GM21360 (cell line): ENCODE measurements around the gene HIVEP1.

Experiments
- ATAC-seq: cut with Tn5 transposase; IDR thresholded peaks from one replicate; pipeline ENCODE4 v1.9.1; 2021; ENCODE audit warnings: mild to moderate bottlenecking, moderate library complexity; ENCODE audit not compliant: unreplicated experiment

The HIVEP1 gene

DNA sequence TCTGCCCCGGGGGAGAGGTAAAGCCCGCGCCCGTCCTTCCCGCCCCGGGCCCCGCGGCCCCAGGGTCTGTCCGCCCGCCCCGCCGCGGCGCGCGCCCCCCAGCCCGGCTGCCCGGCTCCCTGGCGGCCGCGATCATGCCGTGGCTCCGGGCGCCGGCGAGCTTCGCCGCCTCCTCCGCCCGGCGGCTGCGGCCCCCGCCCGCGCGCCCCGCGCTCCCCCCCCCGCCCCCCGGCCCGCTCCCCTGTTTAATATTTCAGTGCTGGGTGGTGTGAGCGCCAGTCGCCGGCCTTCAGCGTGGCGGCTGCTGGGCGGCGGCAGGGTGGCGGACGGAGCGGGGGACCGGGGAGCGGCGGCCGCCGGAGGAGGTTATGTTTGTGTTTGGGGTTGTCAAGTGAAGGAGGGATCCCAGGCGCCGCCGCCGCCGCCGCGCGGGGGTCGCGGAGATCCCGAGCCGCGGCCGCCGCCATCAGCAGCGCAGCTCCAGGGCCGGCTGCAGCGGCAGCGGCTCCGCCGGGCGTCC lies at the start of gene HIVEP1:
TSS of gene HIVEP1 (plus strand) at position 275 of the 520 bp plus-strand sequence. CDS start 3,317 bp downstream, outside the sequence.
- ATAC-seq: no peak

DNA sequence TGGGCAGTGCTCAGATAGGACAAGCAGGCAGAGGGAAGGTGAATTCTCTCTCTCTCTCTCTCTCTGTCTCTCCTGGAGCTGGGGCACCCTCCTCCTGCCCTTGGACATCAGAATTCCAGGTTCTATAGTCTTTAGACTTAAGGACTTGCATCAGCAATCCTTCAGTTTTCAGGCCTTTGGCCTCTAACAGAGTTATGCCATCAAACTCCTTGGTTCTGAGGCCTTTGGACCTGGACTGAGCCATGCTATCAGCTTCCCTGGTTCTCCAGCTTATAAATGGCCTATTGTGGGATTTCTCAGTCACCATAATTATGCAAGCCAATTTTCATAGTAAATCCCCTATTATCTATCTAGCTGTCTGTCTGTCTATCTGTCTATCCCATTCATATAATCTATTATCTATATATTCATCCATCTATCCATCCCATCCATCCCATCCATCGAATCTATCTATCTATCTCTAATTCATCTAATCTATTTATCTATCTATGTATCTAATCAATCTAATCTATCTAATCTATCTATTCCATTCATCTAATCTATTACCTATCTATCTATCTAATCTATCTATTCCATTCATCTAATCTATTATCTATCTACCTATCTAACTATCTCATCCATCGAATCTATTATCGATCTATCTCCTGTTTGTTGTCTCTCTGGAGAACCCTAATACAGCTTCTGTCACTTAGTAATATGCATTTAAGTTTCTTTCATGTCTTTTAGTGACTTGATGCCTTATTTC lies 48.2 kb upstream of the HIVEP1 start:
- no peak for ATAC-seq

DNA sequence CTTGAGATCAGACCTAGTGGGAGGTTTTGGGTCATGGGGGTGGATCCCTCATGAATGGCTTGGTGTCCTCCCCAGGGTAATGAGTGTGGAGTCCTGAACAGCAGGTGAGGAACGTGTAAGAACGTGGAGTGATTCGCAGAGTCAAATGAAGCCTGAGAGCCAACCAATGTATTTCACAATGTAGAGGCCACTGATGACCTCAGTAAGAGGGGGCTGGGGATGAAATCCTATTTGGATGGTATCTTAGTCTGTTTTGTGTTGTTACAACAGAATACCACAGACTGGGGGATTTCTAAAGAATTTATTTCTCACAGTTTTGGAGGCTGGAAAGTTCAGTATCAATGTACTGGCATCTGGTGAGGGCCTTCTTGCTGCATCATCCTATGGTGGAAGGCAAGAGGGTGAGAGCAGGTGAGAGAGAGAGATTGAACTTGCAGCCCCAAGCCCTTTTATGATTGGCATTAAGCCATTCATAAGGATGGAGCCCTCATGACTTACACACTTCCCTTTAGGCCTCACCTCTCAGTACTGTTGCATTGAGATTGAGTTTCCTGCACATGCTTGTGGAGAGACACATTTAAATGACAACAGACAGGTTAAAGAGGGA lies 47.3 kb upstream of the HIVEP1 start:
- ATAC-seq: no peak

DNA sequence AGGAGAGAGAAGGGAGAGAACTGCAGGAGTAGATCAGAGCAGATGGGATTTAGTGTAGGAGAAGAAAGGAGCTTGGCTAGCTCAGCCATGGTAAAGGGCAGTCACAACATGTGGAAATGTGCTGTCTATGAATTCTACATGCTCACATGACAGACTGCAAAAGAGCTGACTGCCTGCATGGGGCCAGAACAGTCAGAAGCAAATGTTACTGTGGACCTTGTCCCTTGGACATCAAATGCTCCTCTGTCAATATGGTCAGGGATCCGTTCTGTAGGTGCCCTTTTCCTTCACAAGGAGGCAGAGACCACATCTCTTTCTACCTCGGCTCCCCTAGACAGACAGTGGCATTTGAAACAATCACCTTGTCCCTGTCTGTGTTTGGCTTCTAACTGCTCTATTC lies 46.6 kb upstream of the HIVEP1 start:
- ATAC-seq: no peak

DNA sequence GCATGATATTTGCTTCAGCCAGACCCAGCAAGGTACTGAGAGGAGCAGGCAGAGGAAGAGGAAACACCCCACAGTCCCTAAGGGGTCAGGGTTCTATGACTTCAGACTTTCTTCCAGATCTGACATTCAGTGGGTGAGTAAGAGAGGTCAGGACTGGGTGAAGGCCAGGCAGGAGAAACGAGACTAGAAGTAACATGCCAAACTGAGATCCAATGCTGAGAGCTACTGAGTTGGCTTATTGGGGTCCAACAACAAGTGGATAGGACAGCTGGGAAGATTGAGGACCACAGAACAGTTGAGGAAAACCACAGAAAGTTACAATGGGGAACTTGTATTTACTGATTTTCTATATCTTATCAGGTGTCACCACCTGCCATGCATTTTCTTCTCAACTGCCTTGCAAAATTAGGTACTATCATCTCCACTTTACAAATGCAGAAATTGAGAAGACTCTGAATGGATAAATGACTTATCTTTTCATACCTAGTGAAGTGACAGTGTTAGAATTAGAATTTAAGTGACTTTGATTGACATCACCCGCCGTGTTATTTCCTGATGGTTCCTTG lies 43.8 kb upstream of the HIVEP1 start:
- no peak for ATAC-seq

DNA sequence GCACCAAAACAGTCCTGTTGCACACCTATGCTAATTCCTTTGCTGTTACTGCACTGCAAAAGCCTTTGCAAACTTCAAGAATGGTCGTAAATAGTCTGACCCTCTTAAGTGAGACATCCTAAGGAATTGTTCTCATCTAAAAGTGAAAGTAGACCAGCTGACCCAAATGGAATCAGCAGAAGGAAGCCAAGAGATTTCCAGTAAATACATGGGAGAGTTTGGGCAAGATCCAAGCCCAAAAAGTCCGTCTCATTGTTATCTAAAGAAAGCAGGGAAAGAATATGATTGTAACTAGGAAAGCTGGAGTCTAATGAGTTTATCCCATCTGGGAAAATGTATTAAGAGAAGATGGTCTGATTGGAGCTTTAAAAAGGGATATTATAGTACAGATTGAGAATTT lies 43.0 kb upstream of the HIVEP1 start:
- ATAC-seq: no peak

DNA sequence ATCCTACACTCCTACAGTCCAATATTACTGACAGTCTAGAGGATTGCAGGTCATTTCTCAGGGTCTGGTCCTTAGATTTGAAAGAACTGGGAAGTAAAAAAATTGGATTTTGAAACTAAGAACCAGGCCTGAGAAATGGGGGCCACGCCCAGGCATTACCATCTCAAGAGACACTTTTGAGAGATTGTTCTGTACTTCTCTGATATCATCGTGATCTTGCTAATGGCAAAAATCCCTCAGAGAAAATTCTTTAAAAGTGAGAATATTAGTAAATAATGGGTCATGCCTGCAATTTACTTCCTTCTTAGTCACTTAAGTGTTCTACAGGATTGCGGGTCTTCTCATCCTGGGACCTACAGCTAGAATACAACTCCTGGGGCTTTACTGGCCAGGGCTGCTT lies 42.0 kb upstream of the HIVEP1 start:
- no peak for ATAC-seq

DNA sequence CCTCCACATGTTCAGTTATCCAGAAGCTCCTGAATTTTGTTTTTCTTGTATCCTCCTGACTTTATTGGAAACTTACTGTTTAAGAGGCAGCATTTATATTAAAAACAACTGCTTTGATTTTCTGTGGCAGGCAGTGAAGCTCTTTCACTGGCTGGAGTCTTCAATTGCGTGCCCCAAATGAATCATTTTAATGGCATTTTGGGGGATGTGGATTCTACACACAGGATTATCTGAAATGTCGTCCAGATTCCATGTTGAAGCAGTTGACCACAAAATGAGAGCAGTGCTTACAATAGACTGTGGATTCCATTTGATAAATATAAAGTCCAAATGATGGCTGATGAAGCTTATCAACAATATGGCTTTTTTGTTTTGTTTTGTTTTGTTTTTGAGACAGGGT lies 41.0 kb upstream of the HIVEP1 start:
- ATAC-seq: no peak

DNA sequence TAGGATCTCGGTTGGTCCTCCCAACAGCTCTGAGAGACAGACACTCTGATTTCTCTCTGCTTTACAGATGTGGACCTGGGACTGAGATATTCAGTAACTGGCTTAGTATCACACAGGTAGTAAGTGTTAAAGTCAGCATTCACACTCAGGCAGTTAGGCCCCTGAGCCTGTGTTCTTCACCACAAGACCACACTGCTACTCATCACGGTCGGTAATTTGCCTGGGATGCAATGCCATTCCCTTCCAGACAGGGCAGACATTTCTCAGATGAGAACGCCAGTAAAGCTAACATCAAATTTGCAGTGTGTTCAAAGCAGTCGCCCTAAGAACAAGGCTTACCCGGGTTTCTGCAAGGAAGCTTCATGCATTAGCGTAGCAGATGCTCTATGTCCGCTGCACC lies 39.8 kb upstream of the HIVEP1 start:
- ATAC-seq: no peak

DNA sequence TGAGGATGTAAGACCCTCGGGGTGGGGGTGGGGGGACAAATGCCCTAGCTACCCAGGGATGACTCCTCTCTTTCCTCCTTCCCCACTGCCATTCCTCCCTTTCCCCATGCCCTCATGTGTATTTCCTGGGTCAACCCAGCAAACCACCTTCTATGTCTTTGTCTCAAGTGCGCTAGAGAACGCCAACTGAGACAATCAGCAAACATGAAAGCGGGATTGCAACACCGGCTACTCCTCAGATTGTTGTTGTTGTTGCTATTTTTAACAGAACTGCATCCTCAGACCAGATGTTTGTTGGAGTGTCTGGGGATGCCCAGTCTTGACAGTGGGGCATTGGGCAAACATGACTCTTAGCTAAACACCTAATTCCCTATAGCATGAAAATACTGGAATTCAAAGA lies 39.3 kb upstream of the HIVEP1 start:
- no peak for ATAC-seq

DNA sequence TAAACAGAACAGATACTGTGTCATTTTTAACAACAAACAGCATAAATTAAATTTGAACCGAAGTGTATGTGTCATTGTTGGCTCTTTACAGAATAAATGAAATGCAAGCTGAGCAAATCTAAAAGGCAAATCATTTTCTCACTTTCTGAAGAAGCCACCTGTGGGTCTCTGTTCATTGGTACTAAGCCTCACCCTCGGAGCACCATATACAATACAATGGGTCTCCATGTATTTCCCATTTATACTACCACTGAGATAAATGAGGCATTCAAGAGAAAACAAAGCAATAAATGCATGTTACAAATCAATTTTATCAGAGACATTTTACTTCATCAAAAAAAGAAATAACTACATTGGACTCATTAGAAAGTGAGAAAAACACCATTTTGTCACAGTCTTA lies 38.9 kb upstream of the HIVEP1 start:
- no peak for ATAC-seq

DNA sequence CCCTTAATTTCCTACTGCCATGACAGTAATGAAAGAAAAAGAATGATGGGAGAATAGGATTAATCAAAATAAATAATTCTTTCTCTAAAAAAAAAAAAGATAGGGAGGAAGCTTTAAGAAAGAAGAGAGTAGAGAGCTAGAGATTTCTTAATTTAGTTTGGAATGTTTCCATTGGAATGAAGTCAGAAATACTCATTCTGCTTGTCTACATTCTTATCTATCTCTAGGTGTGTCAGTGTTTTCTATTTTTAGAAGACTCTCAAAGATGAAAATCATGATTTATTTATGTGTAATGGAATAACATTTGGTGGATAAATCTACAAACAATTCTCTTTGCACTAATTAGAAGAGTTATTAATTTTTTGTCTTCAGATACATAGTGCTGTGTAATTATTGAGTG lies 38.0 kb upstream of the HIVEP1 start:
- no peak for ATAC-seq

DNA sequence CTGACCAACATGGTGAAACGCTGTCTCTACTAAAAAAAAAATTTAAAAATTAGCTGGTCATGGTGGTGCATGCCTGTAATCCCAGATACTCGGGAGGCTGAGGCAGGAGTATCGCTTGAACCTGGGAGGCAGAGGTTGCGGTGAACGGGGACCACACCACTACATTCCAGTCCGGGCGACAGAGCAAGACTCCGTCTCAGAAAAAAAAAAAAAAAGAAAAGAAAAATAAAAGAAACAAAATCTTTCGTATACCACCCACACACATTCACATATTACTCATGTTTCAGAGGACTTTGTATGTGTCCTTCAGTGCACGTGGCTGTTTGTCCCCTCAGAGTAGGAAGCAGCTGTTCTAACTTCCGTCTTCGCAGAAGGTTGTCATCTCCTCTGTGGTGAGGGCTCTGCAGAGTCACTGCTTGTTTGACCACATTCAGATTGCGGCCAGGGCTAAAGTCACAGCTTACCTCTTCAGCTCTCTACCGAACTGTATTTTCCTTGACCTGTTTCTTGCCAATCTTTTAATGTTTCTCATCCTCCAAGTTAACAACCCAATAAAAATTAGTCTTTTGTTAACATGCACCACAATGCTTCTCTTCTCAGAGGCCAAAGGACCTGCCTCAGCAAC lies 36.6 kb upstream of the HIVEP1 start:
- peak; percentile 85 for ATAC-seq

DNA sequence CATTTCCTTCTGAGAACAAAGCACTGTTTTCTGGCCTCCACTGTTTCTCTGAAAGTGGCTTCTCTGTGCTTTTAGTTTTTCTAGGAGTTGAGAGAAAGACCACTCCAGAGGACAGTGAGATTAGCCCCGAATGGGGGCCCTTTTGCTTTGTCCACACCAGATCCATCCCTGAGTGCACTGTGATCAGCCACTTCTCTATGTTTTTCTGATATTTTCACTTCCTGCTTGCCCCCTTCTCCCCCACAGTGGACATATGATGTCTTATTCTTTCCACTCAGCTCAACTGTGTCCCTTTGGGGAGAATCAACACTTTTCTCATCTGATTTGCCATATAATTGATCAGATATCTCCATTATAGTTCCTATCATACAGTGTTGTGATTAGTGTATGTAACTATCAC lies 35.6 kb upstream of the HIVEP1 start:
- ATAC-seq: no peak

DNA sequence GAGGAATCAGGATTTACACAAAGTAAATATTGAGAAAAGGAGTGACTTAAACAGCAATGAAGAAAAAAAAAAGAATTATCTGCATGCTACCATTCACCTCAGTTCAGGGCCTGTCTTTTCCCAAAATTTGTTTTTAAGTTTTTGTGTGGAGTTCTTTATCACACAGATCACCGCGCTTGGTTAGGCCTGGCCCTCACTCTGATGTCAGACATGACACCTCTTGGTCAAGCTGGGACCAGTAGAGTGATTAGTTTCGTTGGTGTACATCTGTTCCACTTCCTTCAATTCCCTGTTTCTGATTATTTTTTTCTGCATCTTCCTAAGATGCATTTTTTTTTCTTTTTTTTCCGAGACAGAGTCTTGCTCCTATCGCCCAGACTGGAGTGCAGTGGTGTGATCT lies 34.9 kb upstream of the HIVEP1 start:
- ATAC-seq: no peak

DNA sequence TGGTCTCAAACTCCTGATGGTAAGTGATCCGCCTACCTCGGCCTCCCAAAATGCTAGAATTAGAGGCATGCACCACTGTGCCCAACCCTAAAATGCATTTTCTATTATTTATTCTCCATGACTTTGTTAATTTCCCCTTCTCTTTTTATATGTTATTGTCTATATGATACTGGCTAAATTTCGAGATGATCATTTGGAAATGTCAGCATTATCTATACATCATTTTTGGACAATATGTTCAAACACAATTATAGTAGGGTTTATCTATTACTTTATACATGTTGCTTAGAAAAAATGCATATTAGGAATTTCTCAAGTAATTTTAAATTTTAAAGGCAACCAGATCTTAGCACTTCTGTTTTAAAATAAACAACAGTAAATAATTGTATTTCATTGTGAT lies 34.4 kb upstream of the HIVEP1 start:
- no peak for ATAC-seq

DNA sequence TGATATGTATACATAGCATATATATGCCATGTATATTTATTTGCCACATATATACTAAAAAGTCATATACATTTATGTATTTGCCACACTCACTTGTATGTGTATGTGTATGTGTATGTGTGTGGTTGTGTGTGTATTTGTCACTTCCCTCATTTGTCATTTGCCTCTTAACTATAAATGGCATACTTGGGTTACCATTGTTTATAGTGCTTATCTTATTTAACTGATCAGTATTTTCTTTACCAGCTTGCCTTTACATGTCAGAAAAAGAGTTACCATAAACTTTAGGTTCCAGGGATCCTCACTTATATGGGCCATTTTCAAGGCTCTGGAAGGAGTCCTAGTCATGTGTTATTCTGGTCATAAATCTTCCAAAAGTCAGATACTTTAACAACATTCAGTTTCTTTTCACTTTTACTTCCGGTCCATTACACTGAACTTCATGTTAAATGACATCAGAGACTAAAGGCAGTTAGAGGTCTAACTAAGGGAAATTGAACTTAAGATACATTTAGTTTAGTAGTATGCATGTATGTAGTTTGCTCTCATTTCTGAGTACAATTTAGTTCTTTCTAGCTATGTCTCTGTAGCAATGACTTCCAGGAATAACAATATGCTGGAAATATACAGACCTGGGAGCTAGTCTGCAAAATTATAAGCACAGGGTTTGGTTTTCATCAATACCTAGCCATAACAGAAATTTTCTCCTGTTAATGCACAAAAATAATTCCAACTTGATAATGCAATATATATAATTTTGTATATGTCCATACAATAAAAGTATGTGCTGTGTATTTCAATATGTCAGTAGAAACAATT lies 33.7 kb upstream of the HIVEP1 start:
- ATAC-seq: no peak

DNA sequence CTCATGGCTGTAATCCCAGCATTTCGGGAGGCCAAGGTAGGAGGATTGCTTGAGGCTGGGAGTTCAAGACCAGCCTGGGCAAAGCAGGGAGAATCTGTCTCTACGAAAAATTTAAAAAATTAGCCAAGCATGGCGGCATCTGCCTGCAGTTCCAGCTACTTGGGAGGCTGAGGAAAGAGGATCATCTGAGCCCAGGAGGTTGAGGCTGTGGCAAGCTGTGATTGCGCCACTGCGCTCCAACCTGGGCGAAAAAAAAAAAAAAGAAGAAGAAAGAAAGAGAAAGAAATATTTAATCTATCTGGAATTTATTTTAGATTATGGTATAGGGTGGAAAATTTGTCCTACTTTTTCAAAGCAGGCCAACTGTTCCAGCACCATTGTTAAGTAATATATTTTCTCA lies 32.2 kb upstream of the HIVEP1 start:
- no peak for ATAC-seq

DNA sequence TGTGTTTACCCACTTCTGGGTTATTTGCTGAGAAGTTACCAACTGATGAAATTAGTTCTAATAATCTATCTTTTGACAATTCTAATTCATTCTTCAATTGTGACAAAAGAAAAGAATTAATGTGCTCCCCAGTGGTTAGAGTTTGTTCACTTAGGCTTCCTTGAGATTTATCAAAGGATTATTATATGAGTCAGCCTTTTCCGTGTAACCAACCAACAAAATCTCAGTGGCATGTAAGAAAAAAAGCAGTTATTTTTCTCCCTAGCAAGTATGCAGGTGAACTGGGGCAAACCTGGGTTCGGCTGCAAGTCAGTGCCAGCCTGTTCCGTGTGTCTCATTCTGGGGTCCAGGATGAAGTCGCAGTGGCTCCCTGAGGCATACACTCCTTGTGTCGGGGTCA lies 28.8 kb upstream of the HIVEP1 start:
- ATAC-seq: no peak

DNA sequence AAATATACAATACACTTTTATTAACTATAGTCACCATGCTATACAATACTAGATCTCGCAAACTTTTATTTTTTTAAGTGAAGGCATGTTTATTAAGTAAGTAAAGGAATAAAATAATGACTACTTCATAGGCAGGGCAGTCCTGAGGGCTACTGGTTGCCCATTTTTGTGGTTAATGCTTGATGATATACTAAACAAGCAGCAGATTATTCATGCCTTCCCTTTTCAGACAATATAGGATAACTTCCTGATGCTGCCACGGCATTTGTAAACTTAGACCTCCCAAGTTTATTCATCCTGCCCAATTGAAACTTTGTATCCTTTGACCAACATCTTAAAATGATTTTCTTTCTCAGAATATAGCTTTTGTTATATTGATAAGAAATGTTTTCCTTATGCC lies 24.7 kb upstream of the HIVEP1 start:
- ATAC-seq: no peak

DNA sequence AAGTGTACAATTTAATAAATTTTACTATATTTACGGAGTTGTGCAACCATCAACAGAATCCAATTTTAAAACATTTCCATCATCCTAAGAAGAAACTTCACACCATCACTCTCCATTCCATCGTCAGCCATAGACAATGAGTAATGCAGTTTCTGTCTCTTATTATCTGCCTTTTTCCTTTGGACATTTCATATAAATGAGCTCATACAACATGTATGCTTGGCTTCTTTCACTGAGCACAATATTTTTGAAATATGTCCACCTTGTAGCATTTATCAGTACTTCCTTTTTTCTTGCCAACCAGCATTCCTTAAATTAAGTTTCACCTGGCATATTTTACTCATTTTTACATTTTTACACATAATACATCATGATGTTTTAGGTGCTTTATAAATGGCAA lies 22.7 kb upstream of the HIVEP1 start:
- no peak for ATAC-seq
